HG03432 (cell line): ENCODE data around the gene NUTM2F.
"Not testable (repeated sequence)": the region's sequence is repeated elsewhere in the genome, so short reads cannot be mapped to it uniquely, and the experiment has no call there.

Source experiments
- ATAC-seq: cut with Tn5 transposase; IDR thresholded peaks from one replicate; pipeline ENCODE4 v1.9.1; 2021; ENCODE audit warnings: mild to moderate bottlenecking, moderate library complexity; ENCODE audit not compliant: unreplicated experiment

NUTM2F gene

DNA sequence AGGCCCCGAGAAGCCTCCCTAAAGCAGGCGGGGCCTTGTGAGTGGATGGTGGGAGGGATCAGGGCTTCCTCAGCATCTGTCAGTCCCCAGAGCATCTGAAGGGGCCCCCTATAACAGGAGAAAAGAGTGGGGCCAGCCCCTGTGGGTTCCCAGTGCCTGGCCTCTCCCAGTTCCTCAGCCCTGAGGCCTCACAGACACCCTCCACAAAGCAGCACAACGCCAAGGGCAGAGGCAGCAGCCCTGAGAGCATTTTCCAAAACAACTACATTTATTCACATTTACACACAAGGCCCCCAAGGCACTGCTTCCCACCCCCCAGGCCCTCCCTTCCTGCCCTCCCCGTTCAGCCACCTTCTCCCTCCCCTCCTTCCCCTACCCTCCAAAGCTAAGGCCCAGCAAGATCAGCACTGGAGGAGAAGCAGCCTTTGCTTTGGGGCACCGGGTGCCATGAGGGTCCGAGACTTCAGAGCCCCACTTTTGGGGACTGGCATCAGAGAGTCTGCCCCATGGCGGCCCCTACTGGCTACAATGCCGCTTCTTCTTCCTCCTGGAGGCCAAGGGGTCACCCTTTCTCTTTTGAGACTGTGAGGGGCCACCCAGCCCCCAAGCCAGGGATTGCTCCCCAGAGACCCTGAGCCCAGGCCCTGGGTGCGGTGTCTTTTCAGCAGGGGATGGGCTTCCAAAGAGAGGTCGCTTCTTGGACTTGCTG, 10.3 kb downstream of the NUTM2F start:
- not testable (repeated sequence) for ATAC-seq

DNA sequence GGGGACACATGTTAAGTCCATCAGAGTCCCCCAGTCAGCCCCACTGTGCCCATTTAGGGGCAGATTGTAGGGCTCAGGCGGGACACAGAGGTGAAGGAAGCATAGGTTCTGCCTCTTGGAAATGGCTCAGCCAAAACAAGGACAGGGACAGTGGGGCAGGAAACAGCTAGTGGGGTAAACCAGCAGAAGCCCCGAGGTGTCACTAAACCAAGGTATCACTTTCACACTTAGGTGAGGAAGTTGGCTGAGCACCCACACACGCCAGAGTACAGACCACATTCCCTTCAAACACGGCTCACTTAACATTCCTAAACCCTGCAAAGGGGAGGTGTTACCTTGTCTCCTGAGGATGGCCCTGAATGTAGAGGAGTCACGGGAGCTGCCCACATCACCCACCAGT, 12.2 kb downstream of the NUTM2F start:
- peak; percentile 77 for ATAC-seq

DNA sequence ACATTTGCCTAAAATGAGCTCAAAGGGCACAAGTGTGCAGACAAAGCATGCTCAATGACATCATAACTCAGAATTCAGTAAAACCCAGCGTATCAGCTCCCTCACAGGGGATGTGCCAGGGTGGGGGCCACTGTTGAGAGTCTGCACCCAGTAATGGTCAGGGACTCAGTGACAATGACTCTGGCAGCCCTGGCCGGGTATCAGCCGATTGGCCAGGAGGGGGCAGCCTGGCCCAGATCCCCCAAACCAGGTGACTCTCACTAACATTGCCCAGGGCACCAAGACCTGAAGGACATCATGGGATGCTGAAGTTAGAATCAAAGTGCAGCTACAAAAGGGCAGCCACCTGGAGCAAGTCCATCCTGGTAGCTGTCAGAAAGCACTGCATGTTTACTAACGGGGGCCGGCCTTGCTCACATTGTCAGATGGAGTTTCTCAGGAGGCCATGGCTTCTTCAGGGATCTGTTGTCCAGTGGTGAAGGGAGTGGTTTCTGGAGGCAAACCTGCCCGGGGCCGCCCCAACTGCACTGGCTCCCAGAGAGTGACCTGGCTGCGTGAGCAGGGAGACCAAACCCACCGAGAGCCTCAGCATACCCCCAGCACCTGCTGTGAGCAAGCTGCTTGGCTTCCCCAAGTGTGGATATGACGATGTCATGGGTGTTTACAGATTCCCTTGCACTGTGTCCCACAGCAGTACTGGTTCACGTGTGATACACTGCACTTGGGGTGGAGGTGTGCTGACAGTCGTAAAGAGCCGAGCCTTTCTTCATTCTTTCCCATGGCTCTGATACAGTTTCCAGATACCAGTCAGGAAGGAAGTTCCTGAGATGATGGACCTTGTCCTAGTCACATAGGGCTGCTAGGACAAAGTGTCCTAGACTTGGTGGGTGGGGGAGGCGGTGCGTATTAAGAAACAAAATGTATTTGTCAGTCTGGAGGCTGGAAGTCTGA, 13.1 kb downstream of the NUTM2F start:
- ATAC-seq: not testable (repeated sequence)

DNA sequence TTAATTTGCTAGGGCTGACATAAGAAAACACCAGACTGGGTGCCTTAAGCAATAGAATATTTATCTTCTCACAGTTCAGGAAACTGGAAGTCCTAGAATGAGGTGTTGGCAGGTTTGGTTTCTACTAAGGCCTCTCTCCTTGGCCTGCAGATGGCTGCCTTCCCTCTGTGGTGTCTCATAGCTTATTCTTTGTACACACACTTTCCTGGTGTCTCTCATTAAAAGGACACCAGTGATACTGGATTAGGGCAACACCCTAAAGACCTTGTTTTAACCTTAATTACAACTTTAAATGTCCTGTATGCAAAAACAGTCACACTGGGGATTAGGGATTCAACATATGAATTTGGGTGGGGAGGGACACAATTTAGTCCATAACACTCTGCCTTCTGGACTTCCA, 25.1 kb downstream of the NUTM2F start:
- ATAC-seq: no peak

DNA sequence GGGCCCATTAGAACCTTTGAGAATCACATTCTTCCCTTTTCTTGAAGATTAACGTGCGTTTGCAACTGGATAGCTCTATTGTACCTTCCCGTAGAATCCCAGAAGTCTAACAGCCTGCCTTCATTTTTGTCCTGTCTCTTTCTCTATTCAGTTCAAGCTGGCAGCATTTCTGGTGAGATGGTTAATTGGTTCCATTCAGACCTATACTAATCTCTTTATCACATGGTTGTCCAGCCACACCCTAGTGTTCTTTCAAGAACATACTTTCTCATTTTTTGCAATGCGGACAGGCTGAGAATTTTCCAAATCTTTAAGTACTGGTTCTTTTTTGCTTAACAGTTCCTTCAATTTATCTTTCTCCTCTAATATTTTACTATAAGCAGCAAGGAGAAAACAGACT, 26.0 kb downstream of the NUTM2F start:
- no peak for ATAC-seq

DNA sequence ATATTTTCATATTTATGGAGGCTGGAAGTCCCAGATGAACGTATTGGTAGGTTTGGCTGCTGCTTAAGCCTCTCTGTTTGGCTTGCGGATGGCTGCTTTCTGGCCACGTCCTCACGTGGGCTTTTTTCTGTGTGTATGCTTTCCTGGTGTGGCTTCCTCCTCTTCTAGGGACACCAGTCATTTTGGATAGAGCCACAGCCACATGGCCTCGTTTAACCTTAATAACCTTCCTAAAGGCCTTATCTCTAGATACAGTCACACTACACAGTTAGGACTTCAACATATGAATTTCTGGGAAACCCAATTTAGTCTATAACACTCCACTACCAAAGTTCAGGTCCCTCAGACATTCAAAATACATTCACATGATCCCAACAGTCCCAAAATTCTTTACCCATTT, 26.9 kb downstream of the NUTM2F start:
- ATAC-seq: no peak

DNA sequence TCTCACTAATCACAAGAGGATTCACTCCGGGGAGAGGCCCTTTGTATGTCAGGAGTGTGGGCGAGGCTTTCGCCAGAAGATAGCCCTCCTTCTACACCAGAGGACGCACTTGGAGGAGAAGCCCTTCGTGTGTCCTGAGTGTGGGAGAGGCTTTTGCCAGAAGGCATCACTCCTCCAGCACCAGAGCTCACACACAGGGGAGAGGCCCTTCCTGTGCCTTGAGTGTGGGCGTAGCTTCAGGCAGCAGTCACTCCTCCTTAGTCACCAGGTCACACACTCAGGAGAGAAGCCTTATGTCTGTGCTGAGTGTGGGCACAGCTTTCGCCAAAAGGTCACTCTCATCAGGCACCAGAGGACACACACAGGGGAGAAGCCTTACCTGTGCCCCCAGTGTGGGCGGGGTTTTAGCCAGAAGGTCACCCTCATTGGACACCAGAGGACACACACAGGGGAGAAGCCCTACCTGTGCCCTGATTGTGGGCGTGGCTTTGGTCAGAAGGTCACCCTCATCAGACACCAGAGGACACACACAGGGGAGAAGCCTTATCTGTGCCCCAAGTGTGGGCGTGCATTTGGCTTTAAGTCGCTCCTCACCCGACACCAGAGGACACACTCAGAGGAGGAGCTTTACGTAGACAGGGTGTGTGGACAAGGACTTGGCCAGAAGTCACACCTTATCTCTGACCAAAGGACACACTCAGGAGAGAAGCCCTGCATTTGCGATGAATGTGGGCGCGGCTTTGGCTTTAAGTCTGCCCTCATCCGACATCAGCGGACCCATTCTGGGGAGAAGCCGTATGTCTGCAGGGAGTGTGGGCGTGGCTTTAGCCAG, 27.8 kb downstream of the NUTM2F start:
- no peak for ATAC-seq

DNA sequence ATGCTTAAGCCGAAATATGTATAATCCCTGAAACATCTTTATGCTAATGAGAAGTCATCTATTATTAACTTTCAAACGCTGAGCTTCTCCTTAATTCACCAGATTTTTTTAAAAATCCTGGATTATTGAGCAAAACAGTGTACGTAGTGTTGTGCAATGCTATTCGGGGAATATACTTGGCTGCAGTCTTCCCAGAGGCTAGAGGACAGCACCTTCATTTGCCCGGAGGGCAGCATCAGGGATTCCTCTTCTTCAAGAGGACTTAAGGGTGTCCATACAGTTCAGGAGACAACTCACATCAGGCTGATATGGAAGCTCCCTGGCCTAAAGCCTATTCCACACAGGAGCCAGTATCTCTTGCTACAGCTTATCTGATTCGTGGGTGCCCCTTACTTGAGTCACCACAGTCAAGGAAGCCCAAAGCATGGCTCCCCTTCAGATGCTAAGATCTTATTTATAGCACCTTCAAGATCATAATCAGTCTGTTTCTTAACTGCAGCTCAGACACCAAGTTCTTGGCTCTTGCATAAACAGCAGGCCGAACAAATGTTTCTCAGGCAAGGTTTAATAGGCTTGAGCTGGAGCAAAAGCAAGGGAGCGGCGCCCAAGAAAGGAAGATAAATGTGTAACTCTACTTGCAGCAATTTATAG, 29.4 kb downstream of the NUTM2F start:
- ATAC-seq: no peak

DNA sequence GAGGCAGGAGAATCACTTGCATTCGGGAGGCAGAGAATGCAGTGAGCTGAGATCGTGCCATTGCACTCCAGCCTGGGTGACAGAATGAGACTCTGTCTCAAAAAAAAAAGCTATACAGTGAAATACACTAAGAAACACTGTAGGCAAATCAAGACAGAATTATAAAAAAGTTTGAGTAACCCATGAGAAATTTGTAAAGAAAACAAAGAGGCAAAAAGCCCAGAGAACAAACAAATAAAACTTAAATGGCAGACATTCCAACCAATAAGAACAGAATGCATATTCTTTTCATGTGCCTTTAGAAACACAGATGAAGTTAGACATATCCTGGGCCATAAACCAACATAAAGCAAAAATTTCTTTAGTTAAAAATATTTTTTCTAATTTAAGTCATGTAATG, 38.8 kb downstream of the NUTM2F start:
- no peak for ATAC-seq

DNA sequence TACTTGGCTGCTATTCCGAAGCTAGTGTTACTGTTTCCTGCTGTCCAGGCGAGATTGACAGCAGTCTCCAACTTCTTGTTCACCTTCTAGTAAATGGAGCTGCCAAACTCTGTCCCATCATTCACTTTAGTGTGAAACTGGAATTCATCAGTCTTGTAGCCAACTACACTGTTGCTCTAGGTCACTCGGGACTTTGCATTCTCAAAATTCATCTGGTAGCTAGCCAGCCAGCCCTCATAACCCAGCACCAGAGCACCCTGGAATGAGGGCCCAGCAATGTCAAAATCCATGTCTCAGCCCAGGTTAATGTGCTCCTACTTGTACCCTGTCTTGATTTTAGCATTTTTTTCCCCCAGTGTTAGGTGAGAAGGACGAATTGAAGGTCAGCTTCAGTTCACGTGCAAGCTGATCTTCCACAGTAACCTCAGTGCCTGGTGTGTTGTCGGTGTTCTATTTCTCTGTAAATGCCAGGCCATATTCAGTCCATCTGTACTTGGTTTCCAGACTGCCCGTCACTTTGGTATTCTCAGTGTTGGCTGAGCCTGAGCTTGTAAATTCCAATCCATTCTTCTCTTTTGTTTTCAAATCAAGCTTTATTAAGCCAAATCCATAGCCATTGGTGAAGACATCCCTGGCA, 40.4 kb downstream of the NUTM2F start:
- ATAC-seq: no peak

DNA sequence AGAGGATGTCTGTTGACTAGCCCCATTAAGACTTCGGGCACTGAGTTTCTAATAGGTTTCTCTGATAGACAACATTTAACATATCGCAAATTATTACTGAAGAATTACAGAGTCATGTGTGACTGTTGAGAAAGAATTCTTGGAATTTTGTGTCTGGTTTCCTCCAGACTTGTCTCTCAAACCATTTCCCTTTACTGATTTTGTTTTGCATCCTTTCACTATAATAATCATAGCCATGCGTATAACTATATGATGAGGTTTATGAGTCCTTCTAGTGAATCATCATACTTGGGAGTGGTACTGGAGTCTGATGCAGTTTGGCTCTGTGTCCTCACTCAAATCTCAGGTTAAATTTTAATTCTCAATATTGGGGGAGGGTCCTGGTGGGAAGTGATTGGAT, 42.3 kb downstream of the NUTM2F start:
- no peak for ATAC-seq

DNA sequence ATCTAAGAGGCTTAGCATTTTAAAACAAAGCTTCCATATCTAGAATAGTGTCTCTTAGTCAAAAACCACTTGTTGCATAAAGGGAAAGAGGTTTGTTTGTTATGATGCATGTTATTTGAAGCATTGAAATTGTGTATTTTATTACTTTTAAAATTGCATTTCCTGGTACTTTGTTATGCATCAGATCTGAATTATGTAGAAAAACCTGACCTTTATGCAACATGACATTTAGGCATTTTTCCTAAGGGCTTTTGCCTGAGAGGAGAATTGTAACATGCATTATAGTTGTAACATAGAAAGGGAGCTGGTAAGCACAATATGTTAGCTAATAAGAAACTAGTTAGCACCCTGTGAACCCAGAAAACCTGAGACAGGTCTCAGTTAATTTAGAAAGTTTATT, 47.3 kb downstream of the NUTM2F start:
- ATAC-seq: no peak

DNA sequence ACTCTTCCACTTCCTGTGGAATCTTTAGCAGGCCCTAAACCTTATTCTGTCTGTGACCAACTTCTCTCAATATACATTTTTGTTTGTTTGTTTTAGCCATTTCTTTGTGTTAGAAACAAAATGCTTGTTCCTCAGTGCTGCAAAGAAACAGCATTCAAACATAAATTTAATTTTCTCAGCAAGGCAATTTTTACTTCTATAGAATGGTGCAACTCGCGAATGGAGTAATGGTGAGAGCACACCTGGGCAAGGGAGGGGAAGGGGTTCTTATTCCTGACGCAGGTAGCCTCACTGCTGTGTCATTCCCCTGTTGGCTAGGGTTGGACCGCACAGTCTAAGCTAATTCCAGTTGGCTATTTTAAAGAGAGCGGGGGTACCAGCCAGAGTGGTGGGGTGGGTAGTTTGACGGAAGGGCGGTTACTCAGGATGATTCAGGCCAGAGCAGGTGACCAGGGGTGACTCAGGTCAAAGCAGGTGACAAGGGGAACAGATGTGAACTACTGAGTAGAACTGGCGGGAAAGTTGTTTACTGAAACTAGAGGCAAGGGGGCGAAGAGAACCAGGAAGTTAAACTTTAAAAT, 47.9 kb downstream of the NUTM2F start:
- ATAC-seq: no peak

DNA sequence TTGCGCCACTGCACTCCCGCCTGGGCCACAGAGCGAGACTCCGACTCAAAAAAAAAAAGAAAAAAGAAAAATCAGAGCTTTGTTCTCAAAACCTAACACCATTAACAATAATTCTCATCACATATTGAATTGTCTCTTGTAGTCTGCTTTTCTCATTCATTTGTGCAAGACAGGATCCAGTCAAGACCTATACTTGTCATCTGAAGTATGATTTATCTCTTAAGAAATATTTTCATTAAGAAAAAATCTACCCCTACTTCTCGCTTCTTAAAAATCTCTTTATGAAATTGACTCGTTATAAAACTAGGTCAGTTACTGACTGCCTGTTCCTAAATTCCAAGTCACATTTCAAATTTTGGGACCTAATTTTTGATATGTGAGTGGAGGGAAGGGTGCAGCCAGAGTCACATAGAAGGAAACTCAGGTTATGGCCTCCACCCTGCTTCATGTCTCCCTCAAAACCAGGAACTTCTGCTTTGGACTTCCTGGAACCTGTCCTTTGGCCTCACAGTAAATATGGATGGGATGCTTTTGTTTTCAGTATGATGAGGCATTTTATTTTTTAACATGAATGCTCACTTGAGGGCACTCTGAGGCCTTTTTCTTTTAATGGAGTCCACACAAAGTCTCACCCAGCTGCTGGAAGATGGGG, 50.4 kb downstream of the NUTM2F start:
- ATAC-seq: no peak

DNA sequence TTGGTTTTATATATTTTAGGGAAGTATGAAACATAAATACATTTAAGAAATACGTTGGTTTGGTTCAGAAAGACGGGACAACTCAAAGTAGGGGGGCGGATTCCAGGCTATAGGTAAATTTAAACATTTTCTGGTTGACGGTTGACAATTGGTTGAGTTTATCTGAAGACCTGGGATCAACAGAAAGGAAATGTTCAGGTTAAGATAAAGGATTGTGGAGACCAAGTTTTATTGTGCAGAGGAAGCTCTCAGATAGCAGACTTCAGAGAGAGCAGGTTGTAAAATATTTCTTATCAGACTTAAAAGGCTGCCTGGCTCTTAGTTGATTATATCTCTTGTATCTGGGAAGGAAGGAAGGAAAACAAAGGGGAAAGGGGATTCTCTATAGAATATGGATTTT, 51.4 kb downstream of the NUTM2F start:
- ATAC-seq: not testable (repeated sequence)

DNA sequence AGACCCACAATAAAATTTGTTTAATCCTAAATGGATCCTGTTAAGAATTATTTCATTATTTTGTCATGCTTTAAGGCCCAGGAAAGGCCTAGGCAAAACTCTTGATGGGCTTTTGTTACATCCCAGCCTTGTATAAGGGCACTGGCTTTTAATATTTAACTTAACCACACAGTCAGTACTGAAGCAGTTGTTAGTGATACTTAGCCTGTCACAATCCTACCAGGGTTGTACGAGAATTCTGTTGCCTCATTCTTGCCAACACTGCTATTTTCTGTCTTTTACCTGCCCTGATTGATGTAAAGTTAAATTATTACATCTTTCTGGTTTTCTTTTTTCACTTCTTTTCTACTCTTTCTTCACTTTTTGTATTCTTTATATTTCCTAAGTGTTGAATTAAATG, 58.4 kb downstream of the NUTM2F start:
- ATAC-seq: no peak

DNA sequence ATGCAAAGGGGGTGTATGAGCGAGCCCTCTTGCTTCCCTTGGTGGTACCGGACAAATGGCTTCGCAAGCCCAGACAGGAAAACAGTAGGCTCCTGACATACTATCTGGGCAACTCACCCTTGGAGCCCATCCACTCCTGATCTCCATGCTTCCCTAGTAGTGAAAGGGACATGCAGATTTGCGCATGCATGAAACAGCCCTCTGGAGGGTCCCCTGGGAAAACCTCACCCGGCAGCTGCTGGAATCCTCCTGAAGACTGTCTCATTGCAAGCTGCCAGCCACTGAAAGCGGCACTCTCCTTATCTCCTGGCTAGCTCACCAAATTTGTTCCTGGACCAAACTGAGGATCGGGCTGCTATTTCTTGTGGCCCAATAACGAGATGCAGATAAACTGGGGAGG, 59.2 kb downstream of the NUTM2F start:
- ATAC-seq: no peak
